Bronchial epithelial cell (primary cell): ENCODE data around the gene CYBB. TPM values are rescaled to one million over a fixed set of nuclear protein-coding genes. Genes with fewer than 3 reads are reported as not detected.

Source experiments
- DNase-seq: peaks from one replicate; pipeline ENCODE4 v3.0.0-alpha.2; 2010; ENCODE audit warnings: low read depth
- FAIRE-seq: peaks from 2 replicates; lab custom pipeline; 2011; peaks lifted over from hg19 to GRCh38; lab: Jason Lieb, UNC
- H3K27me3 ChIP-seq: 2 replicates; pipeline ENCODE4 v1.5.1; 2011; ENCODE audit warnings: low read length; ENCODE audit not compliant: control insufficient read depth, insufficient read depth
- H3K36me3 ChIP-seq: 2 replicates; pipeline ENCODE4 v1.5.1; 2011; ENCODE audit warnings: low read length; ENCODE audit not compliant: control insufficient read depth, insufficient read depth
- H3K4me3 ChIP-seq: 2 replicates; pipeline ENCODE4 v1.5.1; 2011; ENCODE audit warnings: mild to moderate bottlenecking, low read depth, low read length, control low read depth
- CTCF ChIP-seq: IDR thresholded peaks from 2 replicates; pipeline ENCODE4 v1.5.1; 2011; ENCODE audit warnings: mild to moderate bottlenecking, moderate library complexity, low read length, control low read depth, inconsistent platforms; ENCODE audit not compliant: insufficient read depth, severe bottlenecking
- total RNA-seq: library from RNA; depleted of rRNA; stranded (reverse); fragments of >200 nt; gene quantifications from 2 replicates; pipeline ENCODE4 v1.2.1, GENCODE V29; 2014

The CYBB gene
- total RNA-seq, 1 donor from 2014 or later = not detected

GRCh38 chrX:37815366-37815765, 35.5 kb downstream of the CYBB start:
- FAIRE-seq (no peak), DNase-seq (no peak)
- TF ChIP-seq CTCF = no peak
- Histone ChIP-seq H3K4me3 (no peak overlapping the region), H3K27me3 (no peaks in the 10 kb centered on the region), H3K36me3 (no peaks in the 10 kb centered on the region)

GRCh38 chrX:37816766-37817165, 36.9 kb downstream of the CYBB start:
- no peak for TF ChIP-seq CTCF
- FAIRE-seq (no peak), DNase-seq (no peak)
- no peaks in the 10 kb centered on the region for H3K27me3 ChIP-seq
- no peak overlapping the region for H3K4me3 ChIP-seq
- H3K36me3 ChIP-seq = no peaks in the 10 kb centered on the region

- Histone ChIP-seq H3K4me3 (no peak overlapping the region), H3K36me3 (no peaks in the 10 kb centered on the region), H3K27me3 (no peaks in the 10 kb centered on the region)
- DNase-seq (no peak), FAIRE-seq (no peak)
- TF ChIP-seq CTCF = no peak
Measured at GRCh38 chrX:37817176-37817575, 37.3 kb downstream of the CYBB start.

DNA sequence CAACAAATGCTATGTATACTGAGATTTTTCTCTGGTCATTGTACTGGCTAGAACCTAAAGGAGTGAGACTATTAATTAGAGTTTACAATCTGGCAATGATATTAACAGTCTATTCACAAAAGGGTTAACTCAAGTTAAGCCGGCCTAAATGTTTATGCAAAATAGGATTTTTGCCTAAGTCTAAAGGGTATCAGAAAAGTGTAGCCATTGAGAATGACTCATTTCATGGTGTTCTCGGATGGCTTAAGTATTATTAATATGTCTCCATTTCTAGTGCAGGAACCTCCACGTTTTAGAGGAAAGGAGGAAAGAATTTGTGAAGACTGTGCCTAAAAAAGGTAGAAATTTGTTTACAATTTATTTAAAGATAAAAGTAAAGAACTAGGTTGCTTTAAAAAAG, 37.7 kb downstream of the CYBB start:
- DNase-seq = no peak
- H3K27me3 ChIP-seq = no peaks in the 10 kb centered on the region
- no peak overlapping the region for H3K4me3 ChIP-seq
- no peaks in the 10 kb centered on the region for H3K36me3 ChIP-seq
- TF ChIP-seq CTCF = no peak
- FAIRE-seq = no peak

DNA sequence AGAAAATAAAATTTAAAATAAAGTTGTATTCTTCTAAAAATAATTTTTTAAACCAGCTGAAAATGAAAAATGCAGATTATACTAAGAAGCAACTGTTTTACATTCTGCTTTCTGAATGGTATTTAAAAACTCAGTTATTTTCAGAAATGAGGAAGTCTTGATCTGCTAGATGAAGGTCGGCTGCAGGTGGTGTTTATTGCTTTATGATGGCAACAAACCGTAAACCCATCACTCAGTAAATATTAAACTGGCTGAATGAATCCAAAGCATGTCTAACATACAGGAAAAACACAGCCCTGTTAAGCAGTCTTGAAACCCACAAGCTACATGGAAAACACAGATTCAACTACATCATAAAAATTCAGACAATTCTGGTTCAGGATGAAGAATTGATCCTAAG, 38.2 kb downstream of the CYBB start:
- no peak for DNase-seq
- Histone ChIP-seq H3K36me3 (no peaks in the 10 kb centered on the region), H3K27me3 (no peaks in the 10 kb centered on the region), H3K4me3 (no peak overlapping the region)
- no peak for FAIRE-seq
- no peak for TF ChIP-seq CTCF

GRCh38 chrX:37820646-37821045, 40.8 kb downstream of the CYBB start:
- no peaks in the 10 kb centered on the region for H3K27me3 ChIP-seq
- FAIRE-seq (no peak), DNase-seq (no peak)
- no peaks in the 10 kb centered on the region for H3K36me3 ChIP-seq
- no peak for TF ChIP-seq CTCF
- H3K4me3 ChIP-seq = no peak overlapping the region
